ENCODE data around the gene RMP24. TPM values are rescaled to one million over a fixed set of nuclear protein-coding genes. Genes with fewer than 3 reads are reported as not detected.

The RMP24 gene

Other genes with a start within 250 kb of the RMP24 start
- 10 to 100 TPM; 16.3 to 28.9 TPM for gene RPRD1A, start 94.9 kb downstream of the RMP24 start, total RNA-seq
- gene SLC39A6, start 156.7 kb downstream of the RMP24 start, total RNA-seq, result 10 to 100 TPM; 29.2 to 41.7 TPM
- gene ELP2, start 157.2 kb downstream of the RMP24 start, total RNA-seq, result 10 to 100 TPM; 78.3 to 95.8 TPM
- gene MOCOS, start 214.8 kb downstream of the RMP24 start, total RNA-seq, result under 1 TPM; 0.19 TPM

All from activated T-helper 17 cell treated with anti-CD3 and anti-CD28 coated beads, Interleukin-2, amount 50 U/mL, for 72 hours (primary cell).